CD14-positive monocyte (primary cell): Measurements from ENCODE around the gene SERINC4. TPM values are rescaled to one million over a fixed set of nuclear protein-coding genes. Genes with fewer than 3 reads are reported as not detected.
A peak's percentile ranks its signal among the peaks of the same experiment; 100 is the strongest.

Experiments
- DNase-seq, 3 donors: peaks; one replicate each; pipeline ENCODE4 v3.0.0-alpha.2; 2011 to 2022
- H2AFZ ChIP-seq: 2 replicates; pipeline ENCODE4 v1.6.0; 2012; ENCODE audit warnings: mild to moderate bottlenecking, low read depth, low read length, inconsistent platforms; ENCODE audit not compliant: insufficient read depth, poor library complexity, severe bottlenecking
- H3K27ac ChIP-seq, 2 donors: 1 replicate in 1 of 2; 2 replicates in 1 of 2; pipeline ENCODE4 v1.5.1; 2012 to 2013; ENCODE audit warnings: low read length in 2 of 2, control low read depth in 1 of 2, inconsistent platforms in 1 of 2, low read depth in 1 of 2, mild to moderate bottlenecking in 1 of 2
- H3K27me3 ChIP-seq, 2 donors: one replicate each; pipeline versions ENCODE4 v1.6.0 to v1.6.1; 2011 to 2013; ENCODE audit warnings: low read length in 2 of 2; ENCODE audit not compliant: control insufficient read depth in 2 of 2, insufficient read depth in 2 of 2
- H3K36me3 ChIP-seq, 2 donors: replicated peaks in 1 of 2; 1 replicate in 1 of 2; 2 replicates in 1 of 2; pipeline versions ENCODE4 v1.5.1 to v1.6.1; 2012 to 2013; ENCODE audit warnings: low read length in 2 of 2, control low read depth in 1 of 2, inconsistent platforms in 1 of 2, mild to moderate bottlenecking in 1 of 2; ENCODE audit not compliant: insufficient read depth in 2 of 2, control insufficient read depth in 1 of 2
- H3K4me1 ChIP-seq, 2 donors: 1 replicate in 1 of 2; 2 replicates in 1 of 2; pipeline versions ENCODE4 v1.5.1 to v1.6.1; 2012 to 2013; ENCODE audit warnings: low read length in 2 of 2, control low read depth in 1 of 2, inconsistent platforms in 1 of 2, mild to moderate bottlenecking in 1 of 2, moderate library complexity in 1 of 2; ENCODE audit not compliant: insufficient read depth in 2 of 2, control insufficient read depth in 1 of 2
- H3K4me2 ChIP-seq: replicated peaks from 2 replicates; pipeline ENCODE3; 2012; ENCODE audit warnings: low read length, moderate library complexity, mild to moderate bottlenecking; ENCODE audit not compliant: poor library complexity, severe bottlenecking; ENCODE audit errors: extremely low read depth
- H3K4me3 ChIP-seq, 3 experiments: fragments of 200-600 bp in 1 of 3; sonication (generic) in 1 of 3; replicated peaks in 1 of 3; 1 replicate in 2 of 3; 2 replicates in 1 of 3; pipeline ENCODE4 v1.5.1; 2011 to 2013; ENCODE audit warnings: low read length in 3 of 3, mild to moderate bottlenecking in 3 of 3, control low read depth in 2 of 3, low read depth in 2 of 3, inconsistent platforms in 1 of 3, moderate library complexity in 1 of 3
- H3K79me2 ChIP-seq: 2 replicates; pipeline ENCODE4 v1.6.0; 2012; ENCODE audit warnings: mild to moderate bottlenecking, control low read depth, inconsistent platforms, low read length, moderate library complexity; ENCODE audit not compliant: insufficient read depth
- H3K9ac ChIP-seq: 2 replicates; pipeline ENCODE4 v1.6.0; 2017; ENCODE audit warnings: low read length, mild to moderate bottlenecking; ENCODE audit not compliant: insufficient read depth, poor library complexity, severe bottlenecking
- H3K9me3 ChIP-seq, 2 donors: replicated peaks in 1 of 2; 1 replicate in 1 of 2; 2 replicates in 1 of 2; pipeline versions ENCODE4 v1.5.1 to v1.6.1; 2012 to 2013; ENCODE audit warnings: low read length in 2 of 2, control low read depth in 1 of 2; ENCODE audit not compliant: control insufficient read depth in 1 of 2, insufficient read depth in 1 of 2
- H4K20me1 ChIP-seq: 2 replicates; pipeline ENCODE4 v1.6.0; 2012; ENCODE audit warnings: mild to moderate bottlenecking, low read length, control low read depth, moderate library complexity; ENCODE audit not compliant: insufficient read depth
- H3K27ac Mint-ChIP-seq, 7 donors: one replicate each; pipeline ENCODE4 v1.8.0; 2020; ENCODE audit warnings: mild to moderate bottlenecking in 7 of 7, mixed read lengths in 7 of 7, moderate library complexity in 6 of 7, inconsistent platforms in 2 of 7
- H3K27me3 Mint-ChIP-seq, 3 donors: one replicate each; pipeline ENCODE4 v1.8.0; 2021 to 2022; ENCODE audit warnings: low read depth in 3 of 3, mild to moderate bottlenecking in 3 of 3, mixed read lengths in 3 of 3, moderate library complexity in 3 of 3, inconsistent platforms in 1 of 3
- H3K36me3 Mint-ChIP-seq, 2 donors: one replicate each; pipeline ENCODE4 v1.8.0; 2020; ENCODE audit warnings: mixed read lengths in 2 of 2, inconsistent platforms in 1 of 2, mild to moderate bottlenecking in 1 of 2
- H3K4me1 Mint-ChIP-seq: one replicate; pipeline ENCODE4 v1.8.0; 2020; ENCODE audit warnings: mild to moderate bottlenecking, mixed read lengths
- H3K4me3 Mint-ChIP-seq, 2 donors: one replicate each; pipeline ENCODE4 v1.8.0; 2020; ENCODE audit warnings: mild to moderate bottlenecking in 2 of 2, mixed read lengths in 2 of 2, moderate library complexity in 1 of 2
- H3K9me3 Mint-ChIP-seq, 7 donors: one replicate each; pipeline ENCODE4 v1.8.0; 2020 to 2022; ENCODE audit warnings: mixed read lengths in 7 of 7, mild to moderate bottlenecking in 6 of 7, moderate library complexity in 6 of 7, inconsistent platforms in 2 of 7
- CTCF ChIP-seq: fragments of 200-600 bp; IDR thresholded peaks from one replicate; pipeline ENCODE4 v1.8.0; 2022; ENCODE audit warnings: antibody characterized with exemption, mild to moderate bottlenecking
- WGBS: methylation state at CpG from one replicate; pipeline ENCODE4 v1.1.5; 2013; ENCODE audit warnings: missing lambda C conversion rate; ENCODE audit not compliant: insufficient coverage; 5-methylcytosine and 5-hydroxymethylcytosine counted together
- intact Hi-C, 2 donors: fragments of 100-400 bp; cut with micrococcal nuclease; formaldehyde crosslinking; loops; one replicate each; pipeline versions ENCODE4 v1.15.0 to v1.15.1; 2023
- polyA plus RNA-seq, 3 donors: library from polyadenylated mRNA; depleted of rRNA in 1 of 3; unstranded in 2 of 3; stranded (reverse) in 1 of 3; fragments of 300-500 nt in 2 of 3; fragments of >200 nt in 1 of 3; fragmentation: Illumina TruSeq in 2 of 3; gene quantifications; 1 replicate in 2 of 3; 2 replicates in 1 of 3; pipeline ENCODE4 v1.2.3, GENCODE V29; 2012 to 2021

SERINC4 gene
- polyA plus RNA-seq, 3 donors, result 0.09 to 0.70 (median 0.56) TPM

GRCh38 chr15:43776718-43777266 lies 23.2 kb downstream of the SERINC4 start, which contains the start of gene ELL3:
TSS of gene ELL3 (minus strand) at chr15:43776966. CDS start at chr15:43776901, 65 bp downstream.
- H3K9me3 ChIP-seq, result no peaks in the 10 kb centered on the region
- peak within 1 kb of the TSS; percentile 77 for H3K4me2 ChIP-seq
- Mint-ChIP-seq H3K36me3 (peaks cover 10 to 18% of the 10 kb centered on the region in 2 donors), H3K27me3 (peaks cover 0 to 3% (median 2%) of the 10 kb centered on the region in 3 donors), H3K4me1 (peaks cover 23% of the 10 kb centered on the region), H3K9me3 (no peaks in the 10 kb centered on the region), H3K4me3 (peak within 1 kb of the TSS; percentile 93 to 94), H3K27ac (peak within 1 kb of the TSS; percentile 84 to 95 (median 92))
- H3K4me3 ChIP-seq, result peak within 1 kb of the TSS; percentile 56 to 97 (median 94)
- H3K9ac ChIP-seq, result peak within 1 kb of the TSS; percentile 70
- H3K4me1 ChIP-seq, result peaks cover 15 to 22% of the 10 kb centered on the region in 2 donors
- H3K36me3 ChIP-seq, result peaks cover 6 to 23% of the 10 kb centered on the region in 2 donors
- peak within 1 kb of the TSS; percentile 89 for H2AFZ ChIP-seq
- WGBS, result 3% methylated on average over 33 of the region's 41 CpGs
- peak; percentile 52 to 67 (median 59) for DNase-seq
- peak within 1 kb of the TSS; percentile 75 to 85 for H3K27ac ChIP-seq
- H3K79me2 ChIP-seq, result no peaks in the 10 kb centered on the region
- H4K20me1 ChIP-seq, result peaks cover 3% of the 10 kb centered on the region
- no peaks in the 10 kb centered on the region for H3K27me3 ChIP-seq
- intact Hi-C loops, result no loop called here
- TF ChIP-seq CTCF, result no peak

DNA sequence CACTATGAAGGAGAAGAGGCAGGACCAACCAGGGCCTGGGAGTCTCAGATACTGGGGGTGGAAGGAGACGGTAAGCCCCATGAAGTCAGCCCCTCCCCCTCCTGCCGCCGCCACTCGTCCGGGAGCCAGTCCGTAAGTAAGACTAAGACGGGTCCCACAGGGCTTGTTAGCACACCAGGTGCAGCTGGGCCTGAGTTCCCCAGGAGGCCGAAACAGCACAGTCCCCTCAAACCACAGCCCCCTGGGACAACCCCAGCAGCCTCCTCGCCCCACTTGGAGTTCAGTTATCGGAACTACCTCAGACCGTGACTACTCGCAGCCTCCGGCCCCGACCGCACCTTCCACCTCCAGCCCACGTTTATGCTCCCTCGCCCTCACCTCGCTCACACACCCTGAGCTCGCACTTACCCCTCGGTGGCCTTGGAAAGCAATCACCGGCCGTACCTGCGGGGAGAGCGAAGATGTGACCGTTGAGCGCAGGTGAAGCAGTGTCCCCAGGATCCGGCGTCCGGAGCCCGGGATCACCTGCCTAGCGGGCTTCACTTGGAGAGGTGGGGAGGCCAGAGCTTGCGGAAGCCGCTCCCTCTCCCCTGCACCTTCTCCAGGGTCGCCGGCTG lies 23.8 kb downstream of the SERINC4 start:
- H3K27me3 Mint-ChIP-seq, result peaks cover 0 to 3% (median 2%) of the 10 kb centered on the region in 3 donors
- Histone ChIP-seq H3K36me3 (peaks cover 11 to 29% of the 10 kb centered on the region in 2 donors), H3K9me3 (no peaks in the 10 kb centered on the region), H3K9ac (peak overlapping the region; percentile 70), H3K4me3 (peak overlapping the region; percentile 56 to 97 (median 94)), H3K4me1 (peaks cover 19 to 28% of the 10 kb centered on the region in 2 donors), H3K27me3 (no peaks in the 10 kb centered on the region), H3K27ac (peak overlapping the region in 1 of 2 donors; percentile 75), H2AFZ (peak overlapping the region; percentile 89), H4K20me1 (peaks cover 5% of the 10 kb centered on the region), H3K4me2 (peak overlapping the region; percentile 77), H3K79me2 (no peaks in the 10 kb centered on the region)
- 69% methylated on average over 24 of the region's 35 CpGs for WGBS
- no peak for TF ChIP-seq CTCF
- H3K27ac Mint-ChIP-seq, result peak overlapping the region in 2 of 7 donors; percentile 20 to 94
- peak in 1 of 3 donors; percentile 19 for DNase-seq
- H3K36me3 Mint-ChIP-seq, result peaks cover 14 to 23% of the 10 kb centered on the region in 2 donors
- H3K4me3 Mint-ChIP-seq, result peak overlapping the region; percentile 93 to 94
- H3K4me1 Mint-ChIP-seq, result peaks cover 26% of the 10 kb centered on the region
- intact Hi-C loops, result no loop called here
- no peaks in the 10 kb centered on the region for H3K9me3 Mint-ChIP-seq
